Activated CD4-positive, CD25-positive, alpha-beta regulatory T cell treated with anti-CD3 and anti-CD28 coated beads, Interleukin-2, amount 50 U/mL, for 16 hours (primary cell): ENCODE results near the gene GDE1.
"Not testable (repeated sequence)": the region's sequence is repeated elsewhere in the genome, so short reads cannot be mapped to it uniquely, and the experiment has no call there.

Experiments used
- DNase-seq: peaks from one replicate; pipeline ENCODE4 v3.0.0-alpha.2; 2020; ENCODE audit warnings: low read depth, low spot score

GDE1 gene, protein sequence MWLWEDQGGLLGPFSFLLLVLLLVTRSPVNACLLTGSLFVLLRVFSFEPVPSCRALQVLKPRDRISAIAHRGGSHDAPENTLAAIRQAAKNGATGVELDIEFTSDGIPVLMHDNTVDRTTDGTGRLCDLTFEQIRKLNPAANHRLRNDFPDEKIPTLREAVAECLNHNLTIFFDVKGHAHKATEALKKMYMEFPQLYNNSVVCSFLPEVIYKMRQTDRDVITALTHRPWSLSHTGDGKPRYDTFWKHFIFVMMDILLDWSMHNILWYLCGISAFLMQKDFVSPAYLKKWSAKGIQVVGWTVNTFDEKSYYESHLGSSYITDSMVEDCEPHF

DNA sequence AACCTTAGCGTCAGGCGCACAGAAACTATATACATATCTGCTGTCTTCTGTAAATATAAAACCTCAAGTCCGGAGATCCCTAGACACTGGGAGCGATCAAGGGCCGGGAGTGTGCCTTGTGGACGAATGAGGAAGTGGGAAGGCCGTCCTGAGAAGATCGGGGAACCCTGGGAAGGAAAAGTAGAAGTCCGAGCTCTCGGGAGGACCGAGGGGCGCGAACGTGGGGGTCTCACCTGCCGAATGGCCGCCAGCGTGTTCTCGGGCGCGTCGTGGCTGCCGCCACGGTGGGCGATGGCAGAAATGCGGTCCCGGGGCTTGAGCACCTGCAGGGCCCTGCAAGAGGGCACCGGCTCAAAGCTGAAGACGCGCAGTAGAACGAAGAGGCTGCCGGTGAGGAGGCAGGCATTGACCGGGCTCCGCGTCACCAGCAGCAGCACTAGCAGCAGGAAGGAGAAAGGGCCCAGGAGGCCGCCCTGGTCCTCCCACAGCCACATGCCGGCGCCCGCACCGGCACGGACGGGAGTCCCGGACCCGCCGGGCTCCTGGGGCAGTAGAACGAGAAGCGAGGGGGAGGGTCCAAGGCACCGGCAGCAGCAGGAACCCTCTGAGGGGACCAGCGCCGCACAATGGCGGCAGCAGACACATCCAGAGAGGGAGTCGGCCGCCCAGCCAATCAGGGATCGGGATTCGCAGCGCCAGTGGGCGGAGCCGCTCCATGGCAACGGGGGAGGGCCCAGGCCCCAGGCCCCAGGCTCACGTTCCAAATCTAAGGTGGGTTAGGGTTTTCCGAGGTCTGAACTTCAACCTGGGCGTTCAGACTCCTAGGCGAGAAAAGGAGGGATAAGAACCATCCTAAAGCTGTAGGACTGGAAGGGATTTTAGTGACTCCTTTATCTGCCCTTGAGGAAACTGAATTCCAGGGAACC is at the start of gene GDE1:
TSS of gene GDE1 (minus strand) at position 628 of the 926 bp plus-strand sequence. CDS start at position 494, 134 bp downstream.
- peak; percentile 89 for DNase-seq

DNA sequence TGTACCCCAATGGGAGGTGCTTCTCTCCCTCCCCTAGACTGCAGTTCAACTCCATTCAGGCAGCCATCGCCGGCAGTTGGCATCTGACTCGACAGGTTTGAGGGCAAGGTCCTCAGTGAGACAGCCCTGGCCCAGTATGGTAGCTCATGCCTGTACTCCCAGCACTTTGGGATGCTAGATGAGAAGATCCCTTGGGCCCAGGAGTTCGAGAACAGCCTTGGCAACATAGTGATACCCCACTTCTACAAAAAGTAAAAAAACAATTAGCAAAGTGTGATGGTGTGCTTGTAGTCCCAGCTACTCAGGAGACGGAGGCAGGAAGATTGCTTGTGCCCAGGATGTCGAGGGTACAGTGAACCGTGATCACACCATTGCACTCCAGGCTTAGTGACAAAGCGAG is 45.7 kb upstream of the GDE1 start:
- no peak for DNase-seq

DNA sequence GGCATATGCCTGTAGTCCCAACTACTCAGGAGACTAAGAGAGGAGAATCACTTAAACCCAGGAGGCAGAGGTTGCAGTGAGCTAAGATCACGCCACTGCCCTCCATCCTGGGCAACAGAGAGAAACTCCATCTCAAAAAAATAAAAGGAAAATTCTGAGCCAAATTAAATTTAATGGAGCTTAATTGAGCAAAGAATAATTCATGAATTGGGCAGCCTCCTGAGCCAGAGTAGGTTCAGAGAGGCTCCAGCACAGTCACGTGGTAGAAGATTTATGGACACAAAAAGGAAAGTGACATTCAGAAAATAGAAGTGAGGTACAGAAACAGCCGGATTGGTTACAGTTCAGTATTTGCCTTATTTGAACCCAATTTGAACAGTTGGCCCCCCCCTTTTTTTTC is 44.5 kb upstream of the GDE1 start:
- no peak for DNase-seq

DNA sequence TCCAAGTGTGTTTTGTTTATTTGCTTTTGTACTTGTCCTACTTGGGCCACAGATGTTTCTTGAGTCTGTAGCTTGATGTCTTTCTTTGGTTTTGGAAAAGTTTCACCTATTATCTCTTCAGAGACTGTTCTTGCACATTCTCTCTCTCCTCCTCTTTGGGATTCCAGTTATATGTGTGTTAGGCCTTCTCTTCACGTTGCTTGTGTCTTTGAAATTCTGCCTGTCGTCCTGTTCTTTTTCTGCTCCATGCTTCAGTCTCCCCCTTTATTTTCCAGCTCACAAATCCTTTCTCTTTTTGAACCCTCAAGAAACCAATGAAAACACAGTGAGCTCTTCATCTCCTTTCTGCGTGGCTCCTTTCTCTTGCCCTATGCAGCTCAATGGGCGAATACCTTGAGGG is 41.5 kb upstream of the GDE1 start:
- DNase-seq, result no peak

DNA sequence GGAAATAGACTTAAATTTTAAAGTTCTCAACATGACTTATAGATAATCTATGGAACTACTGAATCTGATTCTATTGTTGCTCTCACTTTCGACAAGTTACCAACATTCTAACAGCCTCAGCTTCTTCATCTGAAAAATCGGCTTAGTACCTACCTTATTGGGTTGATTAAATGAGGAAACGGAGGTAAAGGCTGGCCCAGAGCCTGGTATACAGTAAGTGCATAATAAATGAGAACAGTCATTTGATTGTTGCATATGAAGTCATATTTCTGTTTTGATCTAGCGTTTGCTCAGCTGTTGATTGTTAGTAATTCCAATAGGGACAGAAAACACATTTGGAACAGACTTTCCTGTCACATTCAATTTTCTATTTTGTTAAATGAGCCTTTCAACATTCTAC is 38.2 kb upstream of the GDE1 start:
- DNase-seq, result no peak

DNA sequence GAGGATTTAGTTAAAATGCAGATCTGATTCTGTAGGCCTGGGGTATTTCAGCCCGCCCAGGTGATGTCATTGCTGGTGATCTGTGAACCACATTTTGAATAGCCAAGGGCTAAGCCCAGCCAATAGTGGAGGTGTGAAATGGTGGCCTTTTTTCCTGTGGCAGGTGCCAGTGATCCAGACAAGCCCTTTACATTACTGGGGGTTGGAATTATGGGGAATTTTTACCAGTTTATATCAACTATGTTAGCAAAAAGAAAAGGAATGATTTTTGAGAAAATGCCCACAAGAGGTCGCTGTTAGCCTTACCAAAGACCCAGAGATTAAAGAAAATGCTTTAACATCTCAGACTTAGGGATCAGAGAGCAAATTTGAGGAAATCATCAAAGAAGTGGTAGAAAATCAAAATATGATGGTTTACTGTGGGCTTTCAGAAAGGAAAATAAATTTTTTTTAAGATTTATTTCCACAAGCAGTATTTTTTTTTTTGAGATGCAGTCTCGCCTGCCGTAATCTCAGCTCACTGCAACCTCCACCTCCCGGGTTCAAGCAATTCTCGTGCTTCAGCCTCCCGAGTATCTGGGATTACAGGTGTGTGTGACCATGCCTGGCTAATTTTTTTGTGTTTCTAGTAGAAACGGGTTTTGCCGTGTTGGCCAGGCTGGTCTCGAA is 37.5 kb upstream of the GDE1 start:
- no peak for DNase-seq

DNA sequence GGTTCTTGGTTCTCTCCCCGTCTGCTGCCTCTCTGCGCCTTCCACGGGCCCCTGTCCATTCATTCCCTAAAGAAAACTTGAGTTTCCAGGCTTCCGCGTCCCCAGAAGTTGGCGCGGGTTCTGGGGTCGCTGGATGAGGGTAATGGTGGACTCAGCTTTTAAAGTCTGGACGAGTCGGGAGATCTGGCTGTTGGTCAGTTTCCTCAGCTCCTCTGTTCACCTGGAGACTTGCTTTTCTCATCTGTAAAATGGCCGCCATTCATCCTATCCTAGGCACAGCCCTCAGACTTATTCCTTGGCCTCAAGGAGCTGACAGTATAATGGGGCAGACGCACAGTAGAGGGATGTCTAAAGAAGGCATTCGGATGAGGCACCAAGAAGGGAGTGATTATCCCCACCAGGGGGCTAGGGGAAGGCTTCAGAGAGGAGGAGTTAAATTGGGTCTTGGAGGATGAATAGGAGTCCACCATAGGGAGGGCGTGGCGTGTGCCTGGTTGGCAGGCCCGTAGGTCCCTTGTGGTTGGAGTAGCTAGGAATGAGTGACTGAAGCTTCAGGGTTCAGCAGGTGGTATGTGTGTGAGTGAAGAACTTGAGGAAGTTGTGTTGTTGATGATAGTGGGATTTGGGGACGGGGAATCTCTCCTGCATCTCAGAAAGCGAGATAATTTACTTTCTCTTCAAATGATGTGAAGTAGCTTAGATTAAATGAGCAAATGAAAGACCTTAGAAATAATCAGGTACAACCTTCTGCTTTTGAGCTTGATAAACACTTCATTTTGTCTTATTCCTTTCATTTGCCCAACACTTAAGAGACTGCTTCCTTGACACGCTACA is 34.3 kb upstream of the GDE1 start:
- DNase-seq, result no peak

DNA sequence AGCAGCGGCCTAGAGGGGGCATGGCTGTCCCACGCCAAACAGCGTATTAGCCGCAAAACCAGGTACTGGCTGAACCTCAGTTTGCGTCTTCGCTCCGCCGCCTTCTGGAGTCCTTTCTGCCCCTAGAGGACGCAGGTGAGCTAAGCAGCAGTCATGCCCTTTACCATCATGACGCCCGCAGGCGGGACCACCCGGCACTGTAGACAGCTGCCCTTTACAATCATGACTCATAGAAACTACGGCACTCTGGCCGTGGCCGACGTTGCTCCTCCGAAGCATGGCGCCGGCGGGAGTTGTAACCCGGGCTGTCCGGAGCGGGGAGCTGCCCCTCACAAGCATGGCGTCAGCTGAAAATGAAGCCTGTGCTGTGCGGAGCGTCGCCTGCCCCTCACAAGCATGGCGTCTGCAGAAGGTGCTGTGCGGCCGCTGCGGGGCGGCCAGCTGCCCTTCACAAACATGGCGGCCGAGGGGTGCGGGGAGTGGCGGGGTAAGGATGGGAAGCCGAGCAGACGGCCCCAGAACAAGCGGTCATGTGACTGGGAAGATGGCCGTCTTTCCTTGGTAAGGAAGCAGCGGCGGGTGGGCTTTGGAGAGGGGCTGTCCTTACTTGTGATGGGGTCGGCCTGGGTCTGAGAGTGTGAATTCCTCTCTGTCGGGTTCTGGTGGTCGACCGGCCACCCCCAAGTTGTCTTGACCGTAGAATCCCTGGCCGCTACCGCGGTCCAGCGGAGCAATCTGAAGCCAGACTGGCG is 33.5 kb upstream of the GDE1 start, which contains the start of gene VPS35L:
TSS of gene VPS35L (plus strand) at position 518 of the 752 bp plus-strand sequence. CDS start at position 545, 27 bp downstream.
- peak; percentile 87 for DNase-seq

DNA sequence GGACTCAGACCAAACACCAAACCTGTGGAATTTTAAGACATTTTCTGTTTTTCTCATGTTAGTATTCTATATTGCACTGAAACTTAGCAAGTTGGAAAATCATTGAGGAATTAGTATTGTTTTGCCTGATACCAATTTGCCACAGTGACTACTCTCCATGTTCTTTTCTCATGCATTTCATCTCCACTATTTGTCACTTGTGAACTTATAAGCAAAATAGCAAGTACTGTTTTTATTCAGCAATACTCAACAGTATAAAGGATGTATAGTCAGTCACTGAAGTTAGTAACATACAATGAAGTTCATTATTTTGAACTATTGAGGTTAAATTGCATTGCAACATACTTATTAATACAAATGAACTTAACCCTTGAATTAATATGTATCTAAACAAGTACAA is 27.8 kb upstream of the GDE1 start:
- DNase-seq, result no peak

DNA sequence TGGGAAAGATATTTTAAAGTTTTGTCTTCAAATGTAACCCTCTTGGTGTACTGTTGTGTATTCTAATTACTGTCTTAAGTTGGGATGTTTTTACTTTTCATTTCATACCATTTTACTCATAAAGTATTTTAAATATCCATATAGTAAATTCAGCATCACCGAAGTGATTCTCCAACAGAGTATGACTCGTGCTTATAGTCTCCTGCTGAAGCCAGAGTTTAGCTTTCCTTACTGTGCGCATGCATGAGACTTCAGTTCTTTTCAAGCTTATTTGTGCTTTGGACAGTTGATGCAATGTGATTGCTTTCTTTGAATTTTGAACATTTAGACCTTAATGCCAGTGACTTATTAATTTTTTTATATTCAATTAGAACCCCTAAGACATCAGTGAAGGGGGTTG is 26.2 kb upstream of the GDE1 start:
- DNase-seq, result no peak

DNA sequence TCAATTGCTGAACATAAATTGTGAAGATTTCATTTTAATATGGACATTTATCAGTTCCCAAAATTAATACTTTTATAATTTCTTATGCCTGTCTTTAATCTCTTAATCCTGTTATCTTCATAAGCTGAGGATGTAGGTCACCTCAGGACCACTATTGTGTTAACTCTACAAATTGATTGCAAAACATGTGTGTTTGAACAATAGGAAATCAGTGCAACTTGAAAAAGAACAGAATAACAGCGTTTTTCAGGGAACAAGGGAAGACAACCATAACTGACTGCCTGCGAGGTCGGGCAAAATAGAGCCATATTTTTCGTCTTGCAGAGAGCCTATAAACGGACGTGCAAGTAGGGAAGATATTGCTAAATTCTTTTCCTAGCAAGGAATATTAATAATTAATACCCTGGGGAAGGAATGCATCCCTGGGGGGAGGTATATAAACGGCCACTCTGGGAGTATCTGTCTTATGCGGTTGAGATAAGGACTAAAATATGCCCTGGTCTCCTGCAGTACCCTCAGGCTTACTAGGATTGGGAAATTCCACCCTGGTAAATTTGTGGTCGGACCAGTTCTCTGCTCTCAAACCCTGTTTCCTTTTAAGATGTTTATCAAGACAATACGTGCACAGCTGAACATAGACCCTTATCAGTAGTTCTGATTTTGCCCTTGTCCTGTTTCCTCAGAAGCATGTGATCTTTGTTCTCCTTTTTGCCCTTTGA is 21.5 kb upstream of the GDE1 start:
- not testable (repeated sequence) for DNase-seq

DNA sequence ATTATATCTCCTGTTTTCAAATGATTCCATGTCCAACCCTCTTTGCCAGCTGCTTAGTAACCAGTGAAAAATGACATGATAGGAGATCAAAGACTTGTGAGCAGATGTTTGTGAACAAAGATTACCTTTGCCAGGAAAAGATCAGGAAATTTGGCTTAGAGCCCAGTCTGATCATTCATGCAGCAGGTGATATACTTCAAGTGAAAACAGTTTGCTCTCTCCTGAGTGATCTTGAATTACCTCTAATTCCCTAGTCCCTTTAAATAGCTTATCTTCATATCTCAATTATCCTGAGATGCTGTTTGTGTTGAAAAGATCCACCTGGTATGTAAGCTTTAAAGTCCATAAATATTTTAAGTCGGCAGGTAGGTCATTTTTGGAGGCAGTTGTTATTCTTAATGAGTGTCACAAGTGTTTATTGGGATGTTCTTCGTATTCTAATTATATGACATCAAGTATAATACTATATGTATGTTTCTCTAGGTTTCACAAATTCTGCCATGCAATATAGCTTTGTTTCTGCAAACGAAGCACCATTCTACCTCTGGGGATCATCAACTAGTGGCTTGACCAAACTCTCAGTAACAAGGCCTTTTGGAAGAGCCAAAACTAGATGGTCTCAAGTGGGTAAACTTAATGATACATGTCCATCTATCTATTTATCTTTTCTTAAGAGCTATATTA is 20.4 kb upstream of the GDE1 start:
- DNase-seq, result no peak

DNA sequence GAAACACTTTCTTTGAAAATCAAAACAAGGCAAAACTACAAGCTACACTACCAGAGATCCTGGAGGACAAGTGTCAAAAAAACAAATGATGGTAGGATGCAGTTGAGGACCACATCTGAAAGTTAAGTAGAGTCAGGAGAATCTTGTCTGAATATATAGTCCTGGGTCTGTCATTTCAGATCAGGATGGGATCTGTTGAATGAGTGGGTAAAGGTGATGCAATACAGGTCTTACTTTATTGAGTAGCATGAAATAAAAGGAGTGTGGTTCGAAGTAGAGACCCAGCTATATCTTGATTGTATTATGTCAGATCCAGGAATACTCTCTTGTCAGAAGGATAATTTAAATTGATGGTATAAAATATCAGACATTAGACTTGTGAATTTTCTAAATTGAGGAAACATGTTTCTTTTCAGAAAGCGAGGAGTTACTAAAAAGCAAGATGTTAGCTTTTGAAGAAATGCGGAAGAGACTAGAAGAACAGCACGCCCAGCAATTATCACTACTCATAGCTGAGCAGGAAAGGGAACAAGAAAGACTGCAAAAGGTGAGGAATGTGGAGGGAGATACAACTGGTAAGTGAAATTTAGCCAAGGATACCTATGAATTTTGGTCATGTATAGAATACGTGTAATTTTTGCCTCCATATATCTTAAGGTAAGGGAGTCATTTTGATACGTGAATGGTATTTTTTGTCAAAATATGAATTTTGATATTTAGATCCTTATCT is 18.5 kb upstream of the GDE1 start:
- no peak for DNase-seq

DNA sequence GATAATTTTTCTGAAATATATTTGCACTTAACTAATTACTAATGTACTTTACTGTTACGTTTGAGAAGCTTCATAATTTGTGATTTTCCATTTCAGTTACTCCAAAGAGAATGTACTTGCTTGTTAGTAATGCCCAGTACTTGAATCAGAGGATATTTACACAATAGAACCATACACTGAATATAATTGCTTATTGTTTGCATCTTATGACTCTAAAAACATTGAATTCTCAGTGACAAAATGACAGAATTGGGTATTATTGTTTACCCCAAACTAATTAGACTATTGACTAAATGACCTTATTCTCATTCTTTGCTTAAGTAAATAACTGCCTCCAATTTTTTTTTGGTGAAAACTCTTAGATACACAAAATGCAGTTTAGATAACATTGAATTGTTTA is 10.7 kb upstream of the GDE1 start:
- DNase-seq, result no peak

DNA sequence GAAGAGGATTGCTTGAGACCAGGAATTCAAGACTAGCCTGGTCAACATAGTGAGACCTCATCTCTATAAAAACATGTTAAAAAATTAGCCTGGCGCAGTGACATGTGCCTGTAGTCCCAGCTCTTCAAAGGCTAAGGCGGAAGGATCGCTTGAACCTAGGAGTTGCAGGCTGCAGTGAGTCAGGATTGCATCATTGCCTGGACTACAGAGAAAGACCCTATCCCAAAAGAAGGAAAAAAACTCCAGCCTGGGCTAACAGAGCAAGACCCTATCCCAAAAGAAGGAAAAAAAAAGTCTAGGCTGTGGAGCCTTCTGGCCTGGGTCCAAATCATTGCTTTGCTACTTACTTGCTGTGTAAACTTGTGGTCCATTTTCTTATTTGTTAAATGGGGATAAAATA is 6.8 kb upstream of the GDE1 start:
- DNase-seq, result no peak

DNA sequence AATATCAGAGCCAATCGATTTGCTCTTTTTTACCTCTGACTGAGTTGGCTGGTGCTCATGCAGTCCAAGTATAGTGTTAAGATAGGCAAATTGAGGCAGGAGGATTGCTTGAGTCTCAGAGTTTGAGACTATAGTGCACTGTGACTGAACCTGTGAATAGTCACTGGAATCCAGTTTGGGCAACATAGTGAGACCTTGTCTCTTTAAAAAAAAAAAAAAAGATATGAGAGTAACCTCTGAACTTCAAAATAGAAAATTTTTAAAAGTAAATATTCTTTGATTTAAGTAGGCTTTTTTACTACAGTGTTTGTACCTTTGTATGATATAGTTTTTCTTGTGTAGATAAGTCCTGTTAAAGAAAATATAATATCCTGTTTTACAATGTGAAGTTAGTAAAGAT is 5.3 kb upstream of the GDE1 start:
- no peak for DNase-seq

DNA sequence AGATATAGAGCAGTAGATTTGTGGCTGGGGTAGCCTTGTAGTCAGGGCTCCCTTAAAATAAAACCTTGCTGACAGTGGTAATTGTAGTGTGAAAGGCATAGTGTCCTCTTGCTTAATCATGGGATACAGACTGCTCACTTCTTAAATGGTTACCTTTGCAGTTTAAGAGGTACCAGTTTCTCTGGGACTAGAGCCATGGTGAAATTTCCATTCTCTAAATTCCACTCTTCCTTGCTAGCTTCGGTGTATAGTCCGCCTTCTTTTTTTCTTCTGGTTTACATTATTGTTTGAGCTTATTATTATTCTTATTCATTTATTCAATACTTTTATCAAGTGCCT is 3.5 kb upstream of the GDE1 start:
- DNase-seq, result no peak

DNA sequence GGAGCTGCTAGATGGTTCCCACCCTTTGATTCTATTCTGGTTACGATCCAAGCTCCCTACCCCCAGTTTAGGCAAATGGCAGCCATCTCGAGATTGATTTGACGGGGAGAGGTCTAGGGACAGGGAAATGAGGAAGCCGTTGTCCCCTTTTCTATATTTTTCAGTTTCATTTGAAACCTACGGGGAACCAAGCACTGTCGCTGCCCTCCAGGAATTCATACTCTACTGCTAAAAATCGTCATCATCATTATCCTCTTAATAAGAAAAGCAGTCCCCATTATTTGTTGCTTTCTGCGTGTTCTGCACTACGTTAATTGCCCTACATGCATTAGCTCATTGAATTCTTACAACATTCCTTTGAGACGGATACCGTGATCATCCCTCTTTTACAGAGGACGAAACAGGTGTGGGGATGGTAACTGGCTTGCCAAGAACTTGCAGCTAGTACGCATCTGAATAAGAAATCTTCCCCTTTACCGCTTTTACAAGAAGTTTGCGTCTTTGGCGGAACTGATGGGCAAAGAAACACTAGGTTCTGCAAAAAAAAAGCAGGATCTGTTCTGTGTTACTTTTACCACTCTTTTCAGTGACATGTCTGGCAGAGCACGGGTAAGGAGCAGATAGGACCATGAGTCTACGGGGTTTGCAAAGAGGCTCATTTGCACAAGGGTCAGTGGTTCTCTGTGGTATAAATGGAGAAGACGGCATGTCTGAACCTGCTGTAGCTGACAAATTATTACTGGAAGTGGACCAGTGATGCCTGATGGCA is 2.9 kb upstream of the GDE1 start:
- no peak for DNase-seq
